ENCODE results near the gene GJA9. TPM values are rescaled to one million over a fixed set of nuclear protein-coding genes. Genes with fewer than 3 reads are reported as not detected.

The GJA9 gene
- total RNA-seq, 1 experiment from 2014 or later = not detected

DNA sequence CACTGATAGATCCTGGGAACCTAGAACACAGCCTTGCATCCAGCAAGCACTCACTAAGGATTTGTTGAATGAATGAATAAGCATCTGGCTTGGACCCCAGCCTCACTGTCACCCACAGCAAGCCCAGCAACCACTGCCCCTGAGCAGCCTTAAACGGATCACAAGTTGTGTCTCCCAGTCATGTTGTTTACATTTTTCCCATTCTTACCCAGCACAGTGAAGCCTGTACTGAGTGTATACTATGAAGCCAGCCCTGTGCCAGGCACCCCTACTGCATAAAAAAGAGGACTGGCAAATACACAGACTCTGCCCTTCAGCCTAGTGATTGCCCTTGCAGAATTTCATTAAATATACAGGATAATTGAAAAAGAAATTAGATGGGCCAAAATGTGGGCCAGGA lies 52.0 kb downstream of the GJA9 start:
- ChIA-PET CTCF (interaction anchor here (1.4 kb wide), 1 partner anchor 803 kb away, joined by 4 read pairs; no protein-coding TSS in a partner anchor), POLR2A (no interaction called here)
- H3K36me3 Mint-ChIP-seq (ENCODE audit: insufficient read depth, unreplicated experiment) = no peaks in the 10 kb centered on the region
- BruUV-seq (replicated peaks) = no TSS peak
- H3K4me3 Mint-ChIP-seq (ENCODE audit: unreplicated experiment) = no peak overlapping the region
- intact Hi-C loops (cut with micrococcal nuclease) = loop anchor here (10.0 kb wide), 1 partner anchor 1225 kb away; no protein-coding TSS in a partner anchor
- H3K9me3 Mint-ChIP-seq (ENCODE audit: unreplicated experiment) = no peaks in the 10 kb centered on the region
- H3K27ac Mint-ChIP-seq (ENCODE audit: low read depth, unreplicated experiment) = no peak overlapping the region
- TF ChIP-seq, protein P1, sequence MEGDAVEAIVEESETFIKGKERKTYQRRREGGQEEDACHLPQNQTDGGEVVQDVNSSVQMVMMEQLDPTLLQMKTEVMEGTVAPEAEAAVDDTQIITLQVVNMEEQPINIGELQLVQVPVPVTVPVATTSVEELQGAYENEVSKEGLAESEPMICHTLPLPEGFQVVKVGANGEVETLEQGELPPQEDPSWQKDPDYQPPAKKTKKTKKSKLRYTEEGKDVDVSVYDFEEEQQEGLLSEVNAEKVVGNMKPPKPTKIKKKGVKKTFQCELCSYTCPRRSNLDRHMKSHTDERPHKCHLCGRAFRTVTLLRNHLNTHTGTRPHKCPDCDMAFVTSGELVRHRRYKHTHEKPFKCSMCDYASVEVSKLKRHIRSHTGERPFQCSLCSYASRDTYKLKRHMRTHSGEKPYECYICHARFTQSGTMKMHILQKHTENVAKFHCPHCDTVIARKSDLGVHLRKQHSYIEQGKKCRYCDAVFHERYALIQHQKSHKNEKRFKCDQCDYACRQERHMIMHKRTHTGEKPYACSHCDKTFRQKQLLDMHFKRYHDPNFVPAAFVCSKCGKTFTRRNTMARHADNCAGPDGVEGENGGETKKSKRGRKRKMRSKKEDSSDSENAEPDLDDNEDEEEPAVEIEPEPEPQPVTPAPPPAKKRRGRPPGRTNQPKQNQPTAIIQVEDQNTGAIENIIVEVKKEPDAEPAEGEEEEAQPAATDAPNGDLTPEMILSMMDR (IDR thresholded peaks at IDR 0.05; ENCODE audit: unreplicated experiment) = no peak
- DNase-seq (ENCODE audit: unreplicated experiment) = no peak
- peaks cover 4% of the 10 kb centered on the region for H3K4me1 Mint-ChIP-seq (ENCODE audit: insufficient read depth, unreplicated experiment)
- peaks cover 29% of the 10 kb centered on the region for H3K27me3 Mint-ChIP-seq (ENCODE audit: insufficient read depth, unreplicated experiment)

DNA sequence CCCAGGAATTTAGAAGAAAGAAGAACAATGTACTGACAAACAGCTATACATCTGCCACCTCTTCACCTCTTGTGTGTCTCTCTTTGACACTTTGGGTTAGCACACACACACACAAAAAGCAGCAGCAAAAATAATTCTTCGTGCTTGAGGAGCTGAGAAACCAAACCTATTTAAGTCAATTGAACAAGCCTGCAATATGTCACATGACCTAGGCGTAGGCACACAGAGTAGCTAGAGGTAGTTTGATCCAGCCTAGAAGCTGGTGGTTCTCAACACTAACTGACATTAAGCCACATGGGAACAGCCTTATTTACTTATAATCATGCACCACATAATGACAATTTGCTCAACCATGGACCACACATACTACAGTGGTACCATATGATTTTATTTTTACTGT lies 54.1 kb downstream of the GJA9 start:
- Mint-ChIP-seq H3K36me3 (ENCODE audit: insufficient read depth, unreplicated experiment) (no peaks in the 10 kb centered on the region), H3K27me3 (ENCODE audit: insufficient read depth, unreplicated experiment) (peaks cover 29% of the 10 kb centered on the region), H3K9me3 (ENCODE audit: unreplicated experiment) (no peaks in the 10 kb centered on the region), H3K4me1 (ENCODE audit: insufficient read depth, unreplicated experiment) (peaks cover 4% of the 10 kb centered on the region), H3K4me3 (ENCODE audit: unreplicated experiment) (no peak overlapping the region), H3K27ac (ENCODE audit: low read depth, unreplicated experiment) (no peak overlapping the region)
- TF ChIP-seq, protein P1 (IDR thresholded peaks at IDR 0.05; ENCODE audit: unreplicated experiment) = no peak
- BruUV-seq (replicated peaks) = no TSS peak
- CTCF ChIA-PET = interaction anchor here (0.7 to 0.8 kb wide), 2 partner anchors 786 to 801 kb away, joined by 3 read pairs; no protein-coding TSS in a partner anchor
- DNase-seq (ENCODE audit: unreplicated experiment) = no peak
- intact Hi-C loops (cut with micrococcal nuclease) = loop anchor here (10.0 kb wide), 1 partner anchor 1223 kb away; no protein-coding TSS in a partner anchor
- POLR2A ChIA-PET = no interaction called here

DNA sequence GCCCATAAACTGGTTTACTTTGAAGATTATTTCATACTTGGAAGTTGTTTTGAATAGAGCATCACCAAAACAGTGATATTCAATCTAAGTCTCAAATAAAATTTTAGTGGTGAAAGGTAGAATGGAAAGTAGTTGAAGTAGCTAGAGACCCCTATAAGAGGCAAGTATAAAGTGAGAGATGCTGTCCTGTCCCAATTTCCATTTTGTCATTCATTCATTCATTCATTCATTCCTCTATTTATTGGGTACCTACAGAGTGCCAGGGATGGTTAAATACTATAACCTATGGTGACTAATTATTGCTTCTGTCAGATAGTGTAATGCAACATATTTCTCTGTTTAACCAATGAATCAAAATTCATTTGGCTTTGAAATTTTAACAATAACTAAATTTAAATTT lies 54.5 kb downstream of the GJA9 start:
- Mint-ChIP-seq H3K27me3 (ENCODE audit: insufficient read depth, unreplicated experiment) (peaks cover 29% of the 10 kb centered on the region), H3K27ac (ENCODE audit: low read depth, unreplicated experiment) (no peak overlapping the region), H3K36me3 (ENCODE audit: insufficient read depth, unreplicated experiment) (no peaks in the 10 kb centered on the region), H3K4me3 (ENCODE audit: unreplicated experiment) (no peak overlapping the region), H3K4me1 (ENCODE audit: insufficient read depth, unreplicated experiment) (peaks cover 4% of the 10 kb centered on the region), H3K9me3 (ENCODE audit: unreplicated experiment) (no peaks in the 10 kb centered on the region)
- no peak for DNase-seq (ENCODE audit: unreplicated experiment)
- CTCF ChIA-PET = interaction anchor here (0.8 kb wide), 1 partner anchor 800 kb away, joined by 3 read pairs; no protein-coding TSS in a partner anchor
- POLR2A ChIA-PET = no interaction called here
- TF ChIP-seq, protein P1 (IDR thresholded peaks at IDR 0.05; ENCODE audit: unreplicated experiment) = no peak
- BruUV-seq (replicated peaks) = no TSS peak
- intact Hi-C loops (cut with micrococcal nuclease) = loop anchor here (10.0 kb wide), 1 partner anchor 1222 kb away; no protein-coding TSS in a partner anchor

DNA sequence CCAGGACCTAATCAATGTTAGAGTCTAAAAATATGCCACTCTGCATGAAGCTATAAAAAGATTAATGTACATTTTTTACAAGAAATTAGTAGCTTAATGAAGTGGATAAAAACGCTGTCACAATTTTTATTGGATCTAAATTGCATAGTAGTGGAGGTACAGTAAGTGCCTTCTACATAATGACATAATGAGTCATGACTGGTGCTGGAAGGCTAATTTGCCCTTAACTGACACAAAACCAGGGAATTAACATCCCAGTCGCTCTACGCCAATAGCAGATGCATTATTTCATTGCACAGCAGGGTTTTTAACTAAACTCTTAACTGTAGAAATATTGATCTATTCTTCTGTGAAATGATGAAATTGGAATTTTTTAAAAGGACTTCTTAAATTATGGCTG lies 55.1 kb downstream of the GJA9 start:
- BruUV-seq (replicated peaks) = no TSS peak
- Mint-ChIP-seq H3K27me3 (ENCODE audit: insufficient read depth, unreplicated experiment) (peaks cover 27% of the 10 kb centered on the region), H3K36me3 (ENCODE audit: insufficient read depth, unreplicated experiment) (no peaks in the 10 kb centered on the region), H3K9me3 (ENCODE audit: unreplicated experiment) (no peaks in the 10 kb centered on the region), H3K4me1 (ENCODE audit: insufficient read depth, unreplicated experiment) (peaks cover 4% of the 10 kb centered on the region), H3K27ac (ENCODE audit: low read depth, unreplicated experiment) (no peak overlapping the region), H3K4me3 (ENCODE audit: unreplicated experiment) (no peak overlapping the region)
- DNase-seq (ENCODE audit: unreplicated experiment) = peak; percentile 13
- ChIA-PET POLR2A (interaction anchor here (0.9 kb wide), 1 partner anchor 9 kb away, joined by 3 read pairs; no protein-coding TSS in a partner anchor), CTCF (interaction anchor here (0.6 to 1.9 kb wide), 2 partner anchors 18 to 799 kb away, joined by 5 to 9 read pairs; no protein-coding TSS in a partner anchor)
- intact Hi-C loops (cut with micrococcal nuclease) = loop anchor here (10.0 kb wide), 1 partner anchor 1221 kb away; no protein-coding TSS in a partner anchor
- TF ChIP-seq, protein P1 (IDR thresholded peaks at IDR 0.05; ENCODE audit: unreplicated experiment) = no peak

Other genes with a start within 250 kb of the GJA9 start
- 23.3 and 40.6 TPM in 2 replicates for gene RRAGC, start 21.8 kb downstream of the GJA9 start, total RNA-seq (2022)
- 16.1 and 18.9 TPM in 2 replicates for gene MYCBP, start 8.2 kb downstream of the GJA9 start, total RNA-seq (2022)
- gene RHBDL2, start 60.2 kb upstream of the GJA9 start, total RNA-seq (2022) = 0.30 and 0.52 TPM in 2 replicates
- 59.0 and 63.7 TPM in 2 replicates for gene AKIRIN1, start 109.7 kb upstream of the GJA9 start, total RNA-seq (2022)
- 224 and 233 TPM in 2 replicates for gene NDUFS5, start 144.8 kb upstream of the GJA9 start, total RNA-seq (2022)